HCT116 (cell line): Measurements from ENCODE around the gene TNNI3. TPM values are rescaled to one million over a fixed set of nuclear protein-coding genes. Genes with fewer than 3 reads are reported as not detected.

Source experiments
- ATAC-seq: fragments of 200-7000 bp; cut with Tn5 transposase; 2 replicates; pipeline ENCODE4 v1.9.1; 2020; ENCODE audit warnings: mild to moderate bottlenecking, moderate library complexity
- BruUV-seq: library from RNA; stranded (reverse); fragments of 400-500 nt; replicated peaks from 2 replicates; lab custom pipeline; 2021; lab: Mats Ljungman, UMichigan
- CTCF ChIA-PET: fragments of 300-600 bp; sonication (Branson Sonifier 250); formaldehyde crosslinking; loops from one replicate; lab custom pipeline; 2021; ENCODE audit warnings: antibody characterized with exemption; lab: Charles Lee
- POLR2A ChIA-PET: fragments of 300-600, 350-600 bp; sonication (Branson Sonifier 250); formaldehyde crosslinking; loops from one replicate; lab custom pipeline; 2021; ENCODE audit warnings: antibody characterized with exemption; lab: Charles Lee
- RAD21 ChIA-PET, 2 experiments: fragments of 300-600 bp; sonication (Branson Sonifier 250); formaldehyde crosslinking; loops; one replicate each; lab custom pipeline; 2023; ENCODE audit warnings: low total read pairs in 2 of 2; ENCODE audit not compliant: uncharacterized antibody in 2 of 2, unreplicated experiment in 2 of 2, low non-redundant PET in 1 of 2; lab: Charles Lee
- DNase-seq: peaks from one replicate; pipeline ENCODE4 v3.0.0-alpha.2; 2010; ENCODE audit warnings: low read depth, low spot score
- H2AFZ ChIP-seq: fragments of 200-600 bp; shearing (Covaris generic), sonication (generic); 2 replicates; pipeline ENCODE4 v1.6.1; 2017; ENCODE audit warnings: low read depth, mixed run types, mixed read lengths, antibody characterized with exemption, low read length; ENCODE audit not compliant: poor library complexity, severe bottlenecking
- H3K27ac ChIP-seq: 2 replicates; pipeline ENCODE4 v1.5.1; 2012; ENCODE audit warnings: low read depth, low read length
- H3K27me3 ChIP-seq: fragments of 200-600 bp; sonication (generic); 2 replicates; pipeline ENCODE4 v1.6.1; 2016; ENCODE audit warnings: mixed run types, low read length, mixed read lengths; ENCODE audit not compliant: insufficient read depth
- H3K36me3 ChIP-seq, 2 experiments: fragments of 200-500 bp in 1 of 2; fragments of 200-600 bp in 1 of 2; sonication (Bioruptor generic) in 1 of 2; sonication (generic) in 1 of 2; 2 replicates each; pipeline versions ENCODE4 v1.5.1 to v1.6.1; 2014 to 2016; ENCODE audit warnings: low read length in 2 of 2, inconsistent platforms in 1 of 2, mixed read lengths in 1 of 2, mixed run types in 1 of 2; ENCODE audit not compliant: insufficient read depth in 2 of 2, control insufficient read depth in 1 of 2
- H3K4me1 ChIP-seq, 2 experiments: fragments of 200-600 bp in 1 of 2; sonication (generic) in 1 of 2; 2 replicates each; pipeline versions ENCODE4 v1.5.1 to v1.6.1; 2012 to 2017; ENCODE audit warnings: low read length in 2 of 2, inconsistent platforms in 1 of 2, mild to moderate bottlenecking in 1 of 2, mixed read lengths in 1 of 2, mixed run types in 1 of 2, moderate library complexity in 1 of 2; ENCODE audit not compliant: insufficient read depth in 2 of 2, control insufficient read depth in 1 of 2
- H3K4me2 ChIP-seq: fragments of 200-600 bp; sonication (generic); 2 replicates; pipeline ENCODE4 v1.6.1; 2017; ENCODE audit warnings: mixed run types, low read length, mixed read lengths
- H3K4me3 ChIP-seq, 2 experiments: fragments of 200-600 bp in 1 of 2; sonication (generic) in 1 of 2; replicated peaks in 1 of 2; 2 replicates each; pipeline ENCODE4 v1.5.1; 2011 to 2016; ENCODE audit warnings: low read length in 2 of 2, control low read depth in 1 of 2, low read depth in 1 of 2, mild to moderate bottlenecking in 1 of 2, mixed read lengths in 1 of 2, mixed run types in 1 of 2
- H3K79me2 ChIP-seq: fragments of 200-600 bp; sonication (generic); 2 replicates; pipeline ENCODE4 v1.6.1; 2017; ENCODE audit warnings: mild to moderate bottlenecking, mixed run types, low read length, moderate library complexity, mixed read lengths; ENCODE audit not compliant: insufficient read depth
- H3K9ac ChIP-seq: fragments of 200-600 bp; sonication (generic); 2 replicates; pipeline ENCODE4 v1.6.1; 2016; ENCODE audit warnings: low read length, mixed read lengths
- H3K9me2 ChIP-seq: fragments of 200-600 bp; sonication (generic), shearing (Covaris generic); 2 replicates; pipeline ENCODE4 v1.6.1; 2017; ENCODE audit warnings: mixed run types, mild to moderate bottlenecking, moderate library complexity; ENCODE audit not compliant: insufficient read depth
- H3K9me3 ChIP-seq, 2 experiments: fragments of 200-500 bp in 1 of 2; fragments of 200-600 bp in 1 of 2; sonication (Bioruptor generic) in 1 of 2; sonication (generic) in 1 of 2; 2 replicates each; pipeline ENCODE4 v1.6.1; 2014 to 2017; ENCODE audit warnings: low read length in 2 of 2, mixed read lengths in 2 of 2, inconsistent platforms in 1 of 2, low read depth in 1 of 2, mild to moderate bottlenecking in 1 of 2, mixed run types in 1 of 2, moderate library complexity in 1 of 2; ENCODE audit not compliant: control insufficient read depth in 1 of 2, insufficient read depth in 1 of 2
- H4K20me1 ChIP-seq: fragments of 200-600 bp; sonication (generic), shearing (Covaris generic); 2 replicates; pipeline ENCODE4 v1.6.1; 2017; ENCODE audit warnings: mixed run types, mild to moderate bottlenecking, moderate library complexity; ENCODE audit not compliant: insufficient read depth
- CBX3 ChIP-seq: IDR thresholded peaks from 2 replicates; pipeline ENCODE4 v1.6.1; 2012; ENCODE audit warnings: low read depth
- FOSL1 ChIP-seq: IDR thresholded peaks from 2 replicates; pipeline ENCODE4 v1.6.1; 2012; ENCODE audit warnings: low read depth
- JUND ChIP-seq: IDR thresholded peaks from 2 replicates; pipeline ENCODE4 v1.6.1; 2012
- RAD21 ChIP-seq: IDR thresholded peaks from 2 replicates; pipeline ENCODE4 v1.6.1; 2012; ENCODE audit warnings: low read depth, mild to moderate bottlenecking
- YY1 ChIP-seq: IDR thresholded peaks from 2 replicates; pipeline ENCODE4 v1.6.1; 2011; ENCODE audit warnings: low read length, low read depth, moderate library complexity, mild to moderate bottlenecking; ENCODE audit not compliant: insufficient replicate concordance; ENCODE audit errors: extremely low read depth
- ZFX ChIP-seq: fragments of 450-650 bp; IDR thresholded peaks from 2 replicates; pipeline ENCODE4 v1.6.1; 2017
- intact Hi-C: fragments of 100-400 bp; cut with micrococcal nuclease; formaldehyde crosslinking; loops from 2 replicates; pipeline ENCODE4 v1.10.0; 2022
- total RNA-seq: library from RNA; stranded (reverse); gene quantifications from one replicate; pipeline ENCODE4 v1.2.1, GENCODE V29; 2021; ENCODE audit not compliant: unreplicated experiment
- TF ChIP-seq, protein P1 (sequence below): IDR thresholded peaks from 2 replicates; pipeline ENCODE4 v1.6.1; 2012
- TF ChIP-seq, protein P2 (sequence below), 3 experiments: fragments of 200-600 bp in 1 of 3; sonication (generic) in 1 of 3; IDR thresholded peaks in 2 of 3; conservative IDR thresholded peaks in 1 of 3; 2 replicates each; pipeline ENCODE4 v1.5.1; 2012 to 2017; ENCODE audit warnings: low read depth in 2 of 3, low read length in 2 of 3, antibody characterized with exemption in 1 of 3, borderline replicate concordance in 1 of 3, control low read depth in 1 of 3, mild to moderate bottlenecking in 1 of 3, mixed read lengths in 1 of 3, mixed run types in 1 of 3, moderate library complexity in 1 of 3; ENCODE audit not compliant: insufficient read depth in 1 of 3

The TNNI3 gene
- total RNA-seq, 1 experiment from 2014 or later: 42.1 TPM

DNA sequence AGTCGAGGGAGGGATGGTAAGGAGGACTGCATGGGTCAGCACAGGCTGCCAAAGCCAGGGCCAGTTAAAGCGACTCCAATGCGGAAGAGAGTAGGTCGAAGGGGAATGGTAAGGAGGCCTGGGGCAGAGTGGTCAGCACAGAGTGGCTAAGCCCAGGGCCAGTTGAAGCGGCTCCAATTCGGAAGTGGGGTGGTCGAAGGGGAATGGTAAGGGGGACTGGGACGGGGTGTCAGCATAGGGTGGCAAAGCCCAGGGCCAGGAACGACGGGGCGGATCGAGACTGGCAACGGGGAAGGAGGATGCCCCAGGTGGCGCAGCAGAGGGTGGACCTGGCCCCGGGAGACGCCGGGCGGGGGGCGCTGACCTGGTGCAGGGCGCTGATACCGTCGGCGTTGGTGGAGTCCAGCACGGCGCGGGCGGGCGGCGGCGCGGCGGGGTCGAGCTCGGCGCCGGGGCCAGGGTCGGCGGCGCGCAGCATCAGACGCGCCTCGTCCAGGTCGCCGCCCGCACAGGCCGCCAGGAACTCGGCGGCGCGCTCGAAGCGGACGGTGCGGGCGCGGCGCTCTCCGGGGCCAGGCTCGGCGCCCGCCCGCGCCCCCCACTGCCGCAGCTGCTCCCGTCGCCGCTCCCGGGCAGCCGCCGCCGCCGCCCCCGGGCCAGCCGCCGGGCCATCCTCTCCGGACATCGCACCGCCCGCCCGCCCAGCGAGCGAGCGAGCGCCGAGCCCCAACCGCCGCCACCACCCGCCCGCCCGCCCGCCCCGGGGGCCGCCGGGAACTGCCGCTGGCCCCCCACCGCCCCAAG is 40.5 kb downstream of the TNNI3 start, which contains the start of gene PPP1R12C:
Gene PPP1R12C, minus strand, starts transcription at position 779 of the 804 bp plus-strand sequence. Its CDS starts 94 bp downstream, at position 685.
- POLR2A ChIA-PET: interaction anchor here (0.6 to 2.1 kb wide), 4 partner anchors 28 to 537 kb away, joined by 3 to 10 read pairs (median 6); partner anchors contain the start of gene U2AF2
- Histone ChIP-seq H3K4me2 (peak within 1 kb of the TSS; percentile 87), H3K9me3 (no peaks in the 10 kb centered on the region), H2AFZ (no peak within 1 kb of the TSS)
- no TSS peak for BruUV-seq
- TF ChIP-seq JUND: no peak
- TF ChIP-seq, protein P1, sequence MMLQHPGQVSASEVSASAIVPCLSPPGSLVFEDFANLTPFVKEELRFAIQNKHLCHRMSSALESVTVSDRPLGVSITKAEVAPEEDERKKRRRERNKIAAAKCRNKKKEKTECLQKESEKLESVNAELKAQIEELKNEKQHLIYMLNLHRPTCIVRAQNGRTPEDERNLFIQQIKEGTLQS: no peak
- TF ChIP-seq CBX3: no peak
- no peak for TF ChIP-seq YY1
- TF ChIP-seq FOSL1: no peak
- TF ChIP-seq, protein P2, sequence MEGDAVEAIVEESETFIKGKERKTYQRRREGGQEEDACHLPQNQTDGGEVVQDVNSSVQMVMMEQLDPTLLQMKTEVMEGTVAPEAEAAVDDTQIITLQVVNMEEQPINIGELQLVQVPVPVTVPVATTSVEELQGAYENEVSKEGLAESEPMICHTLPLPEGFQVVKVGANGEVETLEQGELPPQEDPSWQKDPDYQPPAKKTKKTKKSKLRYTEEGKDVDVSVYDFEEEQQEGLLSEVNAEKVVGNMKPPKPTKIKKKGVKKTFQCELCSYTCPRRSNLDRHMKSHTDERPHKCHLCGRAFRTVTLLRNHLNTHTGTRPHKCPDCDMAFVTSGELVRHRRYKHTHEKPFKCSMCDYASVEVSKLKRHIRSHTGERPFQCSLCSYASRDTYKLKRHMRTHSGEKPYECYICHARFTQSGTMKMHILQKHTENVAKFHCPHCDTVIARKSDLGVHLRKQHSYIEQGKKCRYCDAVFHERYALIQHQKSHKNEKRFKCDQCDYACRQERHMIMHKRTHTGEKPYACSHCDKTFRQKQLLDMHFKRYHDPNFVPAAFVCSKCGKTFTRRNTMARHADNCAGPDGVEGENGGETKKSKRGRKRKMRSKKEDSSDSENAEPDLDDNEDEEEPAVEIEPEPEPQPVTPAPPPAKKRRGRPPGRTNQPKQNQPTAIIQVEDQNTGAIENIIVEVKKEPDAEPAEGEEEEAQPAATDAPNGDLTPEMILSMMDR (IDR thresholded peaks at IDR 0.05 in 2 of 3, conservative IDR thresholded peaks at IDR 0.05 in 1 of 3; ENCODE audit: borderline replicate concordance in 1 of 3, insufficient read depth in 1 of 3, low read depth in 2 of 3, low read length in 2 of 3): no peak
- TF ChIP-seq ZFX: no peak
- TF ChIP-seq RAD21: no peak
- TF ChIP-seq, all 23 proteins: peak for 0
- Histone ChIP-seq H3K27me3 (no peaks in the 10 kb centered on the region), H3K9ac (peak within 1 kb of the TSS; percentile 95), H3K9me2 (no peaks in the 10 kb centered on the region), H3K4me3 (peak within 1 kb of the TSS; percentile 84 to 99), H3K36me3 (no peaks in the 10 kb centered on the region; a peak in 2 of 4 replicates), H3K4me1 (peaks cover 12 to 27% of the 10 kb centered on the region in 2 experiments), H3K79me2 (peaks cover 51% of the 10 kb centered on the region), H3K27ac (peak within 1 kb of the TSS; percentile 90), H4K20me1 (no peaks in the 10 kb centered on the region)
- ChIA-PET RAD21 (no interaction called here), CTCF (interaction anchor here (1.0 to 1.4 kb wide), 4 partner anchors 24 to 301 kb away, joined by 3 to 9 read pairs (median 4); partner anchors contain the start of gene DNAAF3)
- ATAC-seq (peak; percentile 26), DNase-seq (no peak)
- intact Hi-C loops: loop anchor here (2.0 kb wide), 1 partner anchor 36 kb away; no protein-coding TSS in a partner anchor
